ENCODE results near the gene ACBD7.

- TF ChIP-seq POLR2A (IDR thresholded peaks at IDR 0.05) (no peak), CTCF (IDR thresholded peaks at IDR 0.05) (no peak), POLR2AphosphoS5 (IDR thresholded peaks at IDR 0.05) (no peak), EP300 (IDR thresholded peaks at IDR 0.05) (no peak)
These were observed 4.4 kb upstream of the ACBD7 start for GRCh38 chr10:15092855-15093408.
